Erythroblast (primary cell): ENCODE measurements around the gene MSI2.

ENCODE experiments used
- GATA1 ChIP-seq: IDR thresholded peaks from 2 replicates; pipeline ENCODE4 v1.6.1; 2011; ENCODE audit warnings: low read depth, mild to moderate bottlenecking, control low read depth, low read length, moderate library complexity
- POLR2A ChIP-seq: IDR thresholded peaks from 2 replicates; pipeline ENCODE4 v1.6.1; 2011; ENCODE audit warnings: mild to moderate bottlenecking, low read length

GRCh38 chr17:57423541-57423940, 167.2 kb downstream of the MSI2 start:
- no peak for TF ChIP-seq GATA1
- TF ChIP-seq POLR2A, result no peak
